GM18511 (cell line): ENCODE data around the gene MAGI1.
A peak's percentile ranks its signal among the peaks of the same experiment; 100 is the strongest.

Source experiments
- ATAC-seq: cut with Tn5 transposase; IDR thresholded peaks from one replicate; pipeline ENCODE4 v1.9.1; 2021; ENCODE audit warnings: mild to moderate bottlenecking, moderate library complexity; ENCODE audit not compliant: unreplicated experiment

MAGI1 gene

DNA sequence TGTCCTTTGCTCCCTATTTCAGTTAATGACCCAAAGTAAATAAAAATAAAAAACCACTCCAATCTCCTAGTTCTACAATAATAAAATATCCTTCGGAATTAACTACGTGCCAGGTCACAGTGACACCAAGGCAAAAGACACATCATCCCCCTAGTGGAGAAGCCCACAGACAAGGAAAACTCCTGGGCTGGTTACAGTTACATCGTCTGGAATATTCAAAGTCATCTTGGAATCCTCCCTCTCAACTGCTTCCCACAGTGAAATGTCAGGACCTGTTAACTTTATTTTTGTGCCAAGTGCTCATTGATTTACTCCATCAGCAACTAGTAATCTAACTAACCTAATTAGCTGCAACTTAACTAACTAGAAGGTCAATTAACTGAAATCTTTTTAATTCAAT lies 349.3 kb downstream of the MAGI1 start:
- ATAC-seq = no peak

DNA sequence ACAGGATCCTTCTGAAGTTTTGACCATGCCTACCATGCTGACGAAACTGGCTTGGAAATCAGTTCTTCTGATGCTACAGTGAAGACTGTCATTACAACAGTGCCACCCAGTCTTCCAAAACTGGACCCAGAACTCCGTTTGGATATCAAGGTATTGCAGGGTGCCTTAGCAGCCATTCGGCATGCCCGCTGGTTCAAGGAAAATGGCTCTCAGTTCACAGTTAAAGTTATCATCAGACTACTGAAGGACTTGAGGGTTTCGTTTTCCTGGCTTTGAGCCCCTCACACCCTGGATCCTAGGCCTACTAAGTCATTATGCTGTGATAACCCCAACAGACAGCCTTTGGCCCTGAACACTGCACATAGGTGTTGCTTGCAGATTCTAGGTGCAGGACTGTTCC lies 351.0 kb downstream of the MAGI1 start:
- no peak for ATAC-seq

DNA sequence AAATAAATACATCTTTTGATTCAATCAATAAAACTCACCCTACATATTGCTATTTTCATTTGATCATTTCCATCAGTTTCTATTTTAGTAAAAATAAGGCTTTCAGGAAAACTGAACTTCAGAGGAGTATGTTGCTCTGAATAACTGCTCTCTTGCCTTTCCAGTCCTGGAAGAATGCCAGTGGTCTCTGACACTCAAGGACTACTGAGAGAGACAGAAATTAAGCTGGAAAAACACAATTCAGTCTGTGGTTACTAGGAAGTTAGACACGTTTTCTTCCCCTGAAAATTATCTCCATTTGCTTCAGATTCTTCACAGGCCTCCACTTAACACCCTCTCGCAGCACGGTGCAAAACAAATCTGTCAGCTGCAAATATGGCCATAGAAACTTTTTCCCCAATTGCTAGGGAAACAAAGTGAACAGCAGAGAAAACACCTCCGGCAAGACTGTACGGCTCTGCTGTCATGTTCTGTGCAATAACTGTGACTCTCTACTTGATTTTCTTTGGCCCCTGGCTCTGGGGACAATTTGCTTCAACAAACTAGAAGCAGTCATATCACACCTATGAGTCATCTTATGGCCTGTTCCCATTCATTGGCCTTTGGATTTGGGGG lies 353.0 kb downstream of the MAGI1 start:
- no peak for ATAC-seq

DNA sequence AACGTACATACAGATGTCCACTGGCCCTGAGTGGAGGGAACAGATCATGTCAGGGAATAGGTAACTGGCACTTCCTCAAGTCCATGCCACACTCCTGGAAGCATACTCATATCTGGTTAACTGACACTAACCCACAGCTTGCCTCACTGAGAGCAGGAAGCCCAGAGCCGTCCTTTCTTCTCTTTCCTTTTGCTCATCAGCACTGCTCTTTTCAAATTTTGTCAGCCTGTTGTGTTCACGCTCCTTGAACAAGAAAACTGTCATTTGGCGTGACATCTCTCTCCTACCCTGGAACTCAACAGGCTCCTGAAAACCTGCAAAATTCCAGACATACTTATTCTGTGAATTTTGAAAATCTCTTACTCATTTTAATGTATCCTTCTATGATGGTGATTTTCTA lies 360.2 kb downstream of the MAGI1 start:
- no peak for ATAC-seq

DNA sequence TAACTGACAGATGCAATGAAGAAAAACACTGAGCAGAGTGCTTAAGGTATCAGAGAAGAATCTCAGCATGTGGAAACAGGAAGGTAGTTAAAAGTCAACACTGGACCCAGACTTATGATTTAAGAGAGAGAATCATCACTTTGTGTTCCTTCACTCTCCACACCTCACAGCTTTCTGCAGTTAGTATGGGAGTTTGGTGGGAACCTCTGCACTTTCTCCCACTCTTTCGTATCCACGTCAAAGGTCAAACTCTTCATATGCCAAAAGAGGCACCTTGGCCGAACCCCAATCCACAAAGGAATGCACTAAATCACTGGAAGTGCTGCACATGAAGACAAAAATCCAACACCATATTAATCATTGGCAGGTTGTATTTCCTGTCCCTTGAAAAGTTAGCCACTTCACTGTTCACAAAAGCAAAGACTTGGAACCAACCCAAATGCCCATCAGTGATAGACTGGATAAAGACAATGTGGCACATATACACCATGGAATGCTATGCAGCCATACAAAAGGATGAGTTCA lies 361.2 kb downstream of the MAGI1 start:
- no peak for ATAC-seq

DNA sequence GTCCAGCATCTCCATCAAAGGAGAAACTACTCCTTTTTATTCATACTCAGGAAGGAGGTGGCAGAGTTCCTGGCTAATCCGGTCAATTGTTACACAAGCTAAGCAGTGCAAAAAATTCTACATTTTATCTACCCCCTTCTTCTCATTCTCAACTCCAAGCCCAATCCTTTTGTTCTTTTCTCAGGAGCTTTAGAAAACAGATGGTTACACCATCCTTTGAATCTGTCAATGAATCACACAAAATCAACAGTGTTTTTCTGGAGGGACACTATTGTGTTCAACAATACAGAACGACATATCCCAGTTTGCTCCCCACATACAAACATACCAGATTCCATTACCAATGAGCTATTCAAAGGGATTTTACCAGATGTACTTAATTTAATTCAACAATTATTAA lies 362.1 kb downstream of the MAGI1 start:
- ATAC-seq = no peak

DNA sequence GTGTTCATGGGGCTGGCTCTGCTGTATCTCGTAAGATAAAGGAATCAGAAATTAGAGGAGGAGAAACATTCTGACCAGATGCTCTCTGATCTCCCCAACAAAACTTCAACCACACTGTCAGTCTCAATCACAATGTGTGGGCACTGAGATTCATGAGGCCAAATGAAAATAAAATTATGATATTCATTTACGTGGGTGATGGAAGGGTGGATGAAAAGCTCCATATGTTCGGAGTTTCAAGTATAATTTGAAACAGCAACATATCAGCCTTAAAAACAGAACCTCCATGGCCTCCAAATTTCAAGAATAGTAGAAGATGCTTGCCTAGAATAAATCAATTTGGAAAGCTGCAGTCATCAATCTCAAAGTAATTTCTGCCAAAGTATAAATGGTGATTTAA lies 363.7 kb downstream of the MAGI1 start:
- ATAC-seq = no peak

DNA sequence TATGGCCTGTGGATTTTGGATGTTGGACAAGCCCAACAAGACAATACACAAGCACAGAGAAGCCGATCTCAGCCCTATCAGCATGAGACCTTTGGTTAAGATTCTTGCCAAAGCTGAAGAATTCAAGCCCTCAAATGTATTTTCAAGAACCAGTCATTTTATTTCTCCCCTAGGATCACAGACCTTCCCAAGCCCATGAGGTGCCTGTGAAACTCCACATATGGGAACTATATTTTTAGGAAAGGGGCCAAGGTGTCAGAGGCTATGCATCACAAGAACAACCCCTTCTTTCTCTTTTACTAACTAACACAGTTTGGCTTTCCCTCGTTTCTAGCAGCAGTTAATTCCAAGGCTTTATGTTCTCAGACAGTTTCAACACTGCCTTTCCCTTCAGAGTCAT lies 364.5 kb downstream of the MAGI1 start:
- no peak for ATAC-seq

DNA sequence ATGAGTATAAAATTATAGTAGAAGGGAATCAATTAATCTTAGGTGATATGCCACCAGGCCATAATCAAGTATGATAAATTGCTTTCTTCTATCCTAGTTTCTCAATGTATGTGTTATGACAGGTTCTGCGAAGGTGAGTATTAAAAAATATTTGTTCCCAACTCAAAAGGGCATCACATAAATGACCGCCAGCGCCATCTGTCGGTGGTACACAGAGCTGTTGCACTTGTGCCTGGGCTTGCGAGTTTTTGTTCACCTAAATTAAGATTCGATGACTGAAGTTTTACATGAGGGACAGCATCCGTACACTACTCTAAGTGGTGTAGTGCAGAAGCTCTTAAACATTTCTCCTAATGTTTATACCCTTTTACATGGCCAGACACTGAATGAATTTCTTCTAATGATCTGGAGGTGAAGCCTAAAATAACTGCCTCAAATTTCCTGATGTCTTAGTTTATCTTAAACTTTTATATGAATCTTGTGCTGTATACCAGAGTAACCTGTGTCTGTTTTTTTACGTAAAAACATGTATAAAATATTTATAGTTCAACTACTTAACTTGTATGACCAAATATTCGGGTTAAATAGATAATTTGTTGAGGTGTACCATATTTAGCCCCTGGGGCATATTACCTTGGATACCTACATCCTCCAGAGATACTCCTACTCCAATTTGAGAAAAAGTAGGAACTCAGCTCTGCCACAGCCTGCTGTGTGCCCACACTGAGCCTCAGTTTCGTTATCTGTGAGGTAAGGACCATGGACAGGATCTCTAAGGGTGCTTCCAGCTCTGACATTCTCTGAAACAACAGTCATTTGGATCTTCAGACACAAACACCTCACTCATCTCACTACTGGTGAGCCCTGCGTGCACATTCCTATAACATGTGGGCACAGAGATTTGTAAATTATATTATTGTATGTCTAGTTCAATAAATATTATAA lies 365.6 kb downstream of the MAGI1 start:
- peak; percentile 55 for ATAC-seq

DNA sequence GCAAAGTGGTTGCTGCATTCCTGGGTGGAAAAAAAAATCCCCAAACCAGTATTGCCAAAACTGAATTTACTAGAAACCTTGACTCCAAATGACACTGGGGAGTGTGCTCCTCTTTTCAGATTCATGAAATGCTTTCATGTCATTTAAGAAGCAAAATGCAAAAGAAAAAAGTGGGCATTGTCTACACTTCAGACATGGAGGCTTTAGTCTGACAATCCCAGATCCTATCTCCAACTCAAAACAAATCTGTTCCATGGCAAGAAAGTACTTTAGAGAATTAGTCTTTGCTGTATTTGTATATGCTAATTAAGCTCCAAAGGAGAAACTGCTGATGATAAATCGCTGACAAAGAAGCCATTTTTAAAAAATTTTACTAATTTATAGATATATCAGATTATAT lies 366.7 kb downstream of the MAGI1 start:
- ATAC-seq = no peak

DNA sequence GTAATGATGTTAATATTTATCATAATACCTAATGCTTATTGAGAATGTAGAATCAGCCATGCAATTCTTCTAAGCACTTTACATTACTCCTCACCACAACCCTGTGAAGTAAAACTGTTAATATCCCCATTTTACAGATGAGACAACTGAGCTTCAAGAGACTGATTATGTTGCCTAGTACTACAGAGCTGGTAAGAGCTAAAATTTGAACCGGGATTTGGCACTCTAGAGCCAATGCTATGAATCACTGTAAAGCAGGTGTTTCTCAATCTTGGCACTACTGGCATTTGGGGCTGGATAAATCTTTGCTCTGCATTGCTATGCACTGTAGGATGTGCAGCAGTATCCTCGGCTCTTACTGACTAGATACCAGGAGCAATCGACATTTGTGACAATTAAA lies 367.7 kb downstream of the MAGI1 start:
- ATAC-seq = no peak

DNA sequence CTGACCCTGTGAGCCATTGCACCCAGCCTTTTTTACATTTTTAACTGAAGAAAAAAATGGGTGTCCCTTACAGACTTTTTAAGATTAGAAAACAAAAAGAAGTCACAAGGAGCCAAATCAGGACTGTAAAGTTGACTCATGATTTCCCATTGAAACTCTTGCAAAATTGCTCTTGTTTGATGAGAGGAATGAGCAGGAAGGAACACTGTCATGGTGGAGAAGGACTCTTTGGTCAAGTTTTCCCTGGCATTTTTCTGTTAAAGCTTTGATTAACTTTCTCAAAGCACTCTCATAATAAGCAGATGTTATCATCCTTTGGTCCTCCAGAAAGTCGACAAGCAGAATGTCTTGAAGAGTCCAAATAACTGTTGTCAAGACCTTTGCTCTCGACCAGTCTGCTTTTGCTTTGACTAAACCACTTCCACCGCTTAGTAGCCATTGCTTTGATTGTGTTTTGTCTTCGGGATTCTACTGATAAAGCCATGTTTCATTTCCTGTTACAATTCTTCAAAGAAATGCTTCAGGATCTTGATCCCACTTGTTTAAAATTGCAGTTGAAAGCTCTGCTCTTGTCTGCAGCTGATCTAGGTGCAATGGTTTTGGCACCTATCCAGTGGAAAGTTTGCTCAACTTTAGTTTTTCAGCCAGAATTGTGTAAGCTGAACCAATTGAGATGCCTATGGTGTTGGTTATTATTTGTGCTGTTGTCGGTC lies 369.4 kb downstream of the MAGI1 start:
- no peak for ATAC-seq

DNA sequence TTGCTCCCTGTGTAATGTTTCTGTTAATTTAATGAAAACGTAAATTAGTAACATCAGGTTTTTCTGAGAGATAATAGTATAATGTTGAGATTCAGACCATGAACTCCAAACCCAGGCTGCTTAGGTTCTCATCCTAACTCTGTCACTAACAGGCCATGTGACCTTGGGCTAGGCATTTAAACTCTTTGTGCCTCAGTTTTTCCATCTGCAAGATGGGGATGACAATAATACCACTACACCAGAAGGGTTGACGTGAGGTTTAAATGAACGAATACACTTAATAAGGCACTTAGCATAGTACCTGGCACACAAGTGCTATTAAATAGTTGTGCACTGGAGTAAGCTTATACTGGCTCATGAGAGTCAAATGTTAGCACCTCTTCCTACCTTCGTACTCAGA lies 370.8 kb downstream of the MAGI1 start:
- no peak for ATAC-seq

DNA sequence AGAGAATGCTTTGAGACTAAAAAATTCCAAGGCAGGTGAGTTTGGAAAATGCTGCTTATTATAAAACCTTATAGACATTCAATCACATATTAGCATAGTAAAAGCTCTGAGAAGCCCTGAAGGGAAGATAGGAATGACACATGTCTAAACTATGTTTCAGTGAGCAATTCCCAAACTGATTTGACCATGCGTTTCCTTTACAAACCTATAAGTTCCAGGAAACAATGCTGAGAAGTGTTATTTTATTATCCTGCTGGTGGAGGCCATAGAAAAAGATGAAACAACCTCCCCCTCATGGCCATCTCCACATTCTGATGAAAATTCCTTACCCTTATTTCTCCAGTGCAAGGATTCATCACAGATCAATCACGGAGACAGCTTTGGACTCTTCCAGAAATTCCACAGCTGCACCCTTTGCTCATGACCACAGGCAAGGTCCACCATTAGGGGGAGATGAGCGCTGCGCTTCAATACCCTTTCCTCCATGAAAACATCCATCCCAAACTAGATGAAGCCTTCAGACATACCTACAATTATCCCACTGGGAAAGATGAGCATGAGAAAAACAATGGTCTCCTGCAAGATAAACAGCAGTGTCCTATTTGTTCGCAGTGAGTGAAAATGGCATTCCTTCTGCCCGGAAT lies 372.1 kb downstream of the MAGI1 start:
- no peak for ATAC-seq

DNA sequence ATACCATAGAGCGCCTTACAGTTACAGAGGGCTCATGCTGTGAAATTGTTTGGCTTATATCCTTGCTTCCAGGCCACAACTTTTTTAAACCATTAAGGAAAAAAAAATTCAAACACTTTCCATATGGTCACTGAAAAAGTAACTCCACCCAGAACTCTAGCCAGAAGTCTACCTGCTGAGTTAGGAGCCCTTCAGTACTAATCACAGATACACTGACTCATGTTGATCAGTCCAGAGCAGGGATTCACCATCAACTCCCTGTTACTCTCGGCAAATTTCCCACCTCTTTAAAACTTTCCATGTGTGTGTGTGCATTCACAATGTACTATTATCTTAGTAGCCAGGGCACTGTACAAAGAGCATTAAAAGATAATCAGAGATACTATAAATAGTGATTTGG lies 372.8 kb downstream of the MAGI1 start:
- no peak for ATAC-seq

DNA sequence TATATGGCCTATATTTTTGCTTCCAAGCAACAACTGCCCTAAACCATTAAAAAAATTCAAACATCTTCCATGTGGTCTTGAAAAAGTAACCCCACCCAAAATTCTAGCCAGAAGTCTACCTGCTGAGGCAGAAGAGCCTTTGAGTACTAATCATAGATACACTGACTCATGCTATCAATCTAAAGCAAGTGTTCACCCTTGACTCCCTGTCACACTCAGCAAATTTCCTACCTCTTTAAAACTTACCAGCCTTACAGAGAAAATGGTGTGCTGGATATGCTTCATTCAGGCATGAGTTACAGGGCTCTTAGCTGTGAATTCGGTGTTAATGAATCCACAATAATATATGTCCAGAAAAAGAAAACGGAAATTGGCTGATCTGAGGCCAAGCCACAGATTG lies 373.8 kb downstream of the MAGI1 start:
- ATAC-seq = no peak

DNA sequence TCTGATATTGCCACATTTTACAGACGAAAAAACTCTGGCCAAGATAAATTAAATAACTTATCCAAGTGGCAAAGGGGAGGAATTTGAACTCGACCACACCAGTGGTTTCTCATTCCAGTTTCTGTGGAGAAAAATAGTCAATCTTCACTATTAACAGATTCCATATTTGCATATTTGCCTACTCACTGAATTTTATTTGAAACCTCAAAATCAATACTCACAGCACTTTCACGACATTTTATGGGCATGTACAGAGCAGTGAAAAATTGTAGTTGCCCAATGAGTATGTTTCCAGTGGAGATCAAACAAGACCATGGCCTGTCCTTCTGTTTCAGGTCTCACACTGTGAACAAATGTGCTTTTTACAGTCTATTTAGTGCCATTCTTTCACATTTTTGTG lies 374.3 kb downstream of the MAGI1 start:
- ATAC-seq = no peak

DNA sequence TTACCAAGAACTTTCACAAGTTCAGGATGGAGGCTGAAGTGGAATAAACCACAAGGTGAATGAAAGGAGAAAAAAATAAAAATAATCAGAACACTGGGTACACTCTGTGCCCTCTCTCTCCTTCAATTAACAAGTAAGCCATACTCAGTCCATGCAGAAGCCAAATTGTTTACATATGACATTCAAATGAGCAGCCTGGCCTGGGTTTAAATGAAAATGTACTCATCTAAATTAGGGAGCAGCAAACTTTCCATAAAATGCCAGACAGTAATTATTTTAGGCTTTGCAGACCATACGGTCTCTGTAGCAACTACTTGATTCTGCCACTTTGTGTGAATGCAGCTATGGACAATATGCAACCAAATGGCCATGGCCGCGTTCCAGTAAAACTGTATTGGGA lies 376.6 kb downstream of the MAGI1 start:
- no peak for ATAC-seq

DNA sequence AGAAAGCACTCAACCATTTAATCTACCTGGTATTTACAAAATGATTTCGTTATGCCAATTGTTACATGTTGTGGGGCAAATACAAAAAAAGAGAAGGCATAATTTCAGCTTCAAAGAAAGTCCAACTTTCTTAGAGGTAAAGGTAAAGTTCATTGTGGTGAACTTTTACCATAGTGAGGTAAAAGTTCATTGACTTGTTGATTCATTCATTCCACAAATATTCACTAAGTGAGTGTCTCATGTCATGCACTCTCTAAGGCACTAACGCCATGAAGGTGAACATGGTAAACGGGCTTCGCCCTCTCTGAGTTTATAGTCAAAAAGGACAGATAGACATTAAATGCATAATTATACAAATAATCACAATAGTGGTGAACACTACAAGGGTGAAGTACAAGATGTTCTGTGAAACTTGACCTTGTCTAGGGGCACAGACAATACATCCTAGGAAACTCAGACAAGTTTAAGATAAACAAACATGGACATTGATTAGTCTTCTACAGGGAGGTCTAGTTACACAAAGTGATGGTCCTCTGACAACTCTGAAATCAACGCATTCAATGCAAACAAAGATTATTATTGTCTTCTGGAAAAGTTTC lies 378.6 kb downstream of the MAGI1 start:
- no peak for ATAC-seq

DNA sequence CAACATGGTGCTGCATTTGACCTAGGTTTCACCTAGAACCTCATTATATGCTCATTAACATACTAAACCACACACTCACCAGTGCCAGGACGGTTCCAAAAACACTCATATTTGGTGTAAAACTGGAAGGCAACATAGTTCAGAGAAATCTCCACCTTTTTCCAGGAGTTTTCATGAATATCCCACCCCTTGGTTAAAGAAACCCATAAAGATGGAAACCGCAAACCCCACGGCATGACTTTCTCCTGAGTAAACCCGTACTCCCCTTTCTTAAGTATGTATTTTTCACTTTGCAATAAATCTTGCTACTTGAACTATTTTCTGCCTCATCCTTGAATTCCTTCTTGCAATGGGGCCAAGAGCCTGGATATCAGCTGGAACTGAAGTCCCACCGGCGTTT lies 379.3 kb downstream of the MAGI1 start:
- no peak for ATAC-seq

DNA sequence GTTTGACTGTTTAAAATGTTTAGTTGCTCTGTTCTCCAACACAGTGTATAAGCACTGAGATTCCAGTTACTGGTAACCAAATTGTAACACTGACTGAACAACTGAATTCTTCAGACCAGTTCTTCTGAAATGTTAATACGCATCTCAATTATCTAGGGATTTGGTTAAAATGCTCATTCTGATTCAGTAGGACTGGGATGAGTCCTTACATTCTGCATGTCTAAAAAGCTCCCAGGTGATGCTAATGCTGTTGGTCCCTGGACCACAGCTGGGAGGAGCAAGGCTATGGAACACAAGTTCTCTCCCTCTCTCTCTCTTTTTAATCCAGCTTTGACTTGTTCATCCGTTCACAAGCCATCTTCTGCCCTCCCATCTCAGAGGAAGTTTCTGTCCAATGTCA lies 380.3 kb downstream of the MAGI1 start:
- no peak for ATAC-seq
